ENCODE measurements around the gene STARD7. TPM values are rescaled to one million over a fixed set of nuclear protein-coding genes. Genes with fewer than 3 reads are reported as not detected.

The STARD7 gene
- total RNA-seq, 2 donors from 2014 or later: 59.2 to 72.6 TPM

- no peak for DNase-seq
- Mint-ChIP-seq H3K27me3 (peaks cover 3% of the 10 kb centered on the region), H3K4me3 (no peak overlapping the region), H3K36me3 (ENCODE audit: low read depth) (peaks cover 3% of the 10 kb centered on the region), H3K27ac (peak overlapping the region; percentile 24), H3K4me1 (peaks cover 6% of the 10 kb centered on the region)
- no peak for ATAC-seq
- H3K9me3 ChIP-seq (ENCODE audit: control insufficient read depth, low read length, poor library complexity, severe bottlenecking): no peaks in the 10 kb centered on the region
These were observed 27.1 kb downstream of the STARD7 start for GRCh38 chr2:96181529-96181928.

GRCh38 chr2:96180521-96180920, 28.1 kb downstream of the STARD7 start:
- H3K9me3 ChIP-seq (ENCODE audit: control insufficient read depth, low read length, poor library complexity, severe bottlenecking): no peaks in the 10 kb centered on the region
- no peak overlapping the region for H3K4me3 Mint-ChIP-seq
- no peak overlapping the region for H3K27ac Mint-ChIP-seq
- peaks cover 4% of the 10 kb centered on the region for H3K27me3 Mint-ChIP-seq
- H3K36me3 Mint-ChIP-seq (ENCODE audit: low read depth): peaks cover 3% of the 10 kb centered on the region
- DNase-seq (no peak), ATAC-seq (no peak)
- H3K4me1 Mint-ChIP-seq: peaks cover 6% of the 10 kb centered on the region

- H3K36me3 Mint-ChIP-seq (ENCODE audit: low read depth): peaks cover 2% of the 10 kb centered on the region
These were observed 28.6 kb downstream of the STARD7 start for GRCh38 chr2:96180002-96180401.

GRCh38 chr2:96176661-96177060, 32.0 kb downstream of the STARD7 start:
- no peak overlapping the region for H3K27ac Mint-ChIP-seq
- H3K27me3 Mint-ChIP-seq: peaks cover 4% of the 10 kb centered on the region
- H3K36me3 Mint-ChIP-seq (ENCODE audit: low read depth): no peaks in the 10 kb centered on the region
- ATAC-seq: no peak
- H3K4me1 Mint-ChIP-seq: peaks cover 12% of the 10 kb centered on the region
- no peak for DNase-seq
- H3K9me3 ChIP-seq (ENCODE audit: control insufficient read depth, low read length, poor library complexity, severe bottlenecking): no peaks in the 10 kb centered on the region
- H3K4me3 Mint-ChIP-seq: no peak overlapping the region

More at GRCh38 chr2:96180002-96180401, 28.6 kb downstream of the STARD7 start:
- Mint-ChIP-seq H3K4me3 (no peak overlapping the region), H3K4me1 (peaks cover 6% of the 10 kb centered on the region), H3K27ac (peak overlapping the region; percentile 45), H3K27me3 (peaks cover 4% of the 10 kb centered on the region)
- DNase-seq (no peak), ATAC-seq (no peak)
- H3K9me3 ChIP-seq (ENCODE audit: control insufficient read depth, low read length, poor library complexity, severe bottlenecking): no peaks in the 10 kb centered on the region

- Mint-ChIP-seq H3K36me3 (ENCODE audit: low read depth) (no peaks in the 10 kb centered on the region), H3K27me3 (peaks cover 4% of the 10 kb centered on the region), H3K27ac (no peak overlapping the region), H3K4me3 (no peak overlapping the region), H3K4me1 (peaks cover 12% of the 10 kb centered on the region)
- DNase-seq (no peak), ATAC-seq (no peak)
- H3K9me3 ChIP-seq (ENCODE audit: control insufficient read depth, low read length, poor library complexity, severe bottlenecking): no peaks in the 10 kb centered on the region
These were observed 32.7 kb downstream of the STARD7 start for GRCh38 chr2:96175951-96176350.

GRCh38 chr2:96174251-96175144, 34.1 kb downstream of the STARD7 start:
- peak overlapping the region; percentile 19 for H3K27ac Mint-ChIP-seq
- H3K36me3 Mint-ChIP-seq (ENCODE audit: low read depth): no peaks in the 10 kb centered on the region
- peak; percentile 99 for ATAC-seq
- H3K4me3 Mint-ChIP-seq: no peak overlapping the region
- no peaks in the 10 kb centered on the region for H3K9me3 ChIP-seq (ENCODE audit: control insufficient read depth, low read length, poor library complexity, severe bottlenecking)
- peaks cover 4% of the 10 kb centered on the region for H3K27me3 Mint-ChIP-seq
- peaks cover 10% of the 10 kb centered on the region for H3K4me1 Mint-ChIP-seq
- peak; percentile 66 to 82 (median 70) for DNase-seq

- ATAC-seq (no peak), DNase-seq (no peak)
- Mint-ChIP-seq H3K4me3 (no peak overlapping the region), H3K27ac (peak overlapping the region; percentile 76), H3K36me3 (ENCODE audit: low read depth) (no peaks in the 10 kb centered on the region), H3K27me3 (peaks cover 4% of the 10 kb centered on the region), H3K4me1 (peaks cover 9% of the 10 kb centered on the region)
- no peaks in the 10 kb centered on the region for H3K9me3 ChIP-seq (ENCODE audit: control insufficient read depth, low read length, poor library complexity, severe bottlenecking)
These were observed 36.8 kb downstream of the STARD7 start for GRCh38 chr2:96171831-96172230.

- DNase-seq: no peak
- ATAC-seq: no peak
- no peak overlapping the region for H3K27ac Mint-ChIP-seq
- H3K36me3 Mint-ChIP-seq (ENCODE audit: low read depth): no peaks in the 10 kb centered on the region
- H3K4me3 Mint-ChIP-seq: no peak overlapping the region
- H3K9me3 ChIP-seq (ENCODE audit: control insufficient read depth, low read length, poor library complexity, severe bottlenecking): no peaks in the 10 kb centered on the region
- no peaks in the 10 kb centered on the region for H3K27me3 Mint-ChIP-seq
- H3K4me1 Mint-ChIP-seq: peaks cover 9% of the 10 kb centered on the region
These were observed 38.0 kb downstream of the STARD7 start for GRCh38 chr2:96170626-96171025.

- no peaks in the 10 kb centered on the region for H3K9me3 ChIP-seq (ENCODE audit: control insufficient read depth, low read length, poor library complexity, severe bottlenecking)
- no peaks in the 10 kb centered on the region for H3K36me3 Mint-ChIP-seq (ENCODE audit: low read depth)
- no peak overlapping the region for H3K27ac Mint-ChIP-seq
- H3K4me3 Mint-ChIP-seq: no peak overlapping the region
- ATAC-seq (no peak), DNase-seq (no peak)
- H3K4me1 Mint-ChIP-seq: peaks cover 11% of the 10 kb centered on the region
- H3K27me3 Mint-ChIP-seq: no peaks in the 10 kb centered on the region
These were observed 38.6 kb downstream of the STARD7 start for GRCh38 chr2:96169868-96170507.

GRCh38 chr2:96167407-96168013, 41.1 kb downstream of the STARD7 start:
- peak overlapping the region; percentile 16 for H3K27ac Mint-ChIP-seq
- H3K4me3 Mint-ChIP-seq: no peak overlapping the region
- no peaks in the 10 kb centered on the region for H3K36me3 Mint-ChIP-seq (ENCODE audit: low read depth)
- H3K4me1 Mint-ChIP-seq: peaks cover 25% of the 10 kb centered on the region
- H3K9me3 ChIP-seq (ENCODE audit: control insufficient read depth, low read length, poor library complexity, severe bottlenecking): no peaks in the 10 kb centered on the region
- DNase-seq (no peak), ATAC-seq (no peak)
- H3K27me3 Mint-ChIP-seq: no peaks in the 10 kb centered on the region

GRCh38 chr2:96164459-96165184, 44.0 kb downstream of the STARD7 start:
- Mint-ChIP-seq H3K27me3 (no peaks in the 10 kb centered on the region), H3K4me1 (peaks cover 25% of the 10 kb centered on the region), H3K36me3 (ENCODE audit: low read depth) (no peaks in the 10 kb centered on the region), H3K27ac (peak overlapping the region; percentile 88), H3K4me3 (peak overlapping the region; percentile 78)
- H3K9me3 ChIP-seq (ENCODE audit: control insufficient read depth, low read length, poor library complexity, severe bottlenecking): peaks cover 3% of the 10 kb centered on the region
- ATAC-seq: peak; percentile 94
- DNase-seq: peak in 1 of 3 donors; percentile 25

- Mint-ChIP-seq H3K36me3 (ENCODE audit: low read depth) (no peaks in the 10 kb centered on the region), H3K27ac (peak overlapping the region; percentile 88), H3K27me3 (no peaks in the 10 kb centered on the region), H3K4me3 (peak overlapping the region; percentile 78), H3K4me1 (peaks cover 31% of the 10 kb centered on the region)
- ATAC-seq (peak; percentile 42), DNase-seq (no peak)
- peaks cover 3% of the 10 kb centered on the region for H3K9me3 ChIP-seq (ENCODE audit: control insufficient read depth, low read length, poor library complexity, severe bottlenecking)
These were observed 44.7 kb downstream of the STARD7 start for GRCh38 chr2:96163768-96164429.
